T-helper 2 cell (primary cell): ENCODE results near the gene PROCA1.

ENCODE experiments used
- DNase-seq, 5 experiments: peaks; one replicate each; pipeline versions ENCODE4 v3.0.0 to v3.0.0-alpha.2; 2012 to 2022
- total RNA-seq, 2 donors: gene quantifications; one replicate each; lab custom pipeline; 2026; lab: John Stamatoyannopoulos, UW

The PROCA1 gene
- total RNA-seq, result 3.1 to 5.3 reads per million in 2 donors

- DNase-seq, result peak in 2 of 5 experiments; percentile 20 to 64
Measured at GRCh38 chr17:28711723-28712031, at the start of gene PROCA1. Gene PROCA1, minus strand, starts transcription at chr17:28711888. Its CDS starts 228 bp downstream, at chr17:28711660.

GRCh38 chr17:28760601-28761562 lies 49.2 kb upstream of the PROCA1 start:
- no peak for DNase-seq

GRCh38 chr17:28759256-28759865 lies 47.7 kb upstream of the PROCA1 start:
- no peak for DNase-seq

GRCh38 chr17:28758411-28759121 lies 46.9 kb upstream of the PROCA1 start:
- DNase-seq, result no peak

GRCh38 chr17:28756049-28756804 lies 44.5 kb upstream of the PROCA1 start:
- DNase-seq, result no peak

GRCh38 chr17:28755486-28755885 lies 43.8 kb upstream of the PROCA1 start:
- no peak for DNase-seq

GRCh38 chr17:28751600-28752366 lies 40.1 kb upstream of the PROCA1 start:
- DNase-seq, result no peak

- DNase-seq, result peak; percentile 72 to 85 (median 83)
Measured at GRCh38 chr17:28750178-28751047, 38.7 kb upstream of the PROCA1 start.

GRCh38 chr17:28749516-28750177 lies 38.0 kb upstream of the PROCA1 start:
- DNase-seq, result no peak

GRCh38 chr17:28748852-28749515 lies 37.3 kb upstream of the PROCA1 start:
- DNase-seq, result no peak

GRCh38 chr17:28747801-28748750 lies 36.4 kb upstream of the PROCA1 start:
- DNase-seq, result no peak

GRCh38 chr17:28747051-28747691 lies 35.5 kb upstream of the PROCA1 start:
- no peak for DNase-seq

- no peak for DNase-seq
Measured at GRCh38 chr17:28746611-28747050, 34.9 kb upstream of the PROCA1 start.

GRCh38 chr17:28745786-28746411 lies 34.2 kb upstream of the PROCA1 start:
- DNase-seq, result no peak

- DNase-seq, result peak in 3 of 5 experiments; percentile 14 to 53 (median 23)
Measured at GRCh38 chr17:28744972-28745785, 33.5 kb upstream of the PROCA1 start.
